Measurements from ENCODE around the gene SMIM38.

SMIM38 gene

GRCh38 chr11:69155302-69156234 lies at the start of gene SMIM38:
TSS of gene SMIM38 (plus strand) at chr11:69155935. CDS start at chr11:69157847, 1,912 bp downstream.
- no peaks in the 10 kb centered on the region for H3K27me3 ChIP-seq (replicated peaks)
- no peak within 1 kb of the TSS for H3K27ac ChIP-seq
- TF ChIP-seq, protein P1, sequence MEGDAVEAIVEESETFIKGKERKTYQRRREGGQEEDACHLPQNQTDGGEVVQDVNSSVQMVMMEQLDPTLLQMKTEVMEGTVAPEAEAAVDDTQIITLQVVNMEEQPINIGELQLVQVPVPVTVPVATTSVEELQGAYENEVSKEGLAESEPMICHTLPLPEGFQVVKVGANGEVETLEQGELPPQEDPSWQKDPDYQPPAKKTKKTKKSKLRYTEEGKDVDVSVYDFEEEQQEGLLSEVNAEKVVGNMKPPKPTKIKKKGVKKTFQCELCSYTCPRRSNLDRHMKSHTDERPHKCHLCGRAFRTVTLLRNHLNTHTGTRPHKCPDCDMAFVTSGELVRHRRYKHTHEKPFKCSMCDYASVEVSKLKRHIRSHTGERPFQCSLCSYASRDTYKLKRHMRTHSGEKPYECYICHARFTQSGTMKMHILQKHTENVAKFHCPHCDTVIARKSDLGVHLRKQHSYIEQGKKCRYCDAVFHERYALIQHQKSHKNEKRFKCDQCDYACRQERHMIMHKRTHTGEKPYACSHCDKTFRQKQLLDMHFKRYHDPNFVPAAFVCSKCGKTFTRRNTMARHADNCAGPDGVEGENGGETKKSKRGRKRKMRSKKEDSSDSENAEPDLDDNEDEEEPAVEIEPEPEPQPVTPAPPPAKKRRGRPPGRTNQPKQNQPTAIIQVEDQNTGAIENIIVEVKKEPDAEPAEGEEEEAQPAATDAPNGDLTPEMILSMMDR (IDR thresholded peaks at IDR 0.05; ENCODE audit: low read depth, low read length, missing control alignments) = no peak

GRCh38 chr11:69106031-69106811 lies 49.5 kb upstream of the SMIM38 start:
- Histone ChIP-seq H3K27me3 (replicated peaks) (no peaks in the 10 kb centered on the region), H3K36me3 (replicated peaks) (no peaks in the 10 kb centered on the region), H3K4me3 (ENCODE audit: low read depth, low read length) (no peak overlapping the region), H3K27ac (no peak overlapping the region)
- DNase-seq = no peak
- TF ChIP-seq, protein P1 (IDR thresholded peaks at IDR 0.05; ENCODE audit: low read depth, low read length, missing control alignments) = no peak
- in situ Hi-C loops (cut with HindIII; ENCODE audit: low pct_ligation_motif_present, low sequenced_read_pairs) = loop anchor here (25.0 kb wide), 1 partner anchor 556 kb away; no protein-coding TSS in a partner anchor

More at GRCh38 chr11:69155302-69156234, at the start of gene SMIM38:
- no peaks in the 10 kb centered on the region for H3K36me3 ChIP-seq (replicated peaks)
- in situ Hi-C loops (cut with HindIII; ENCODE audit: low pct_ligation_motif_present, low sequenced_read_pairs) = no loop called here
- H3K4me3 ChIP-seq (ENCODE audit: low read depth, low read length) = no peak within 1 kb of the TSS
- DNase-seq = no peak

DNA sequence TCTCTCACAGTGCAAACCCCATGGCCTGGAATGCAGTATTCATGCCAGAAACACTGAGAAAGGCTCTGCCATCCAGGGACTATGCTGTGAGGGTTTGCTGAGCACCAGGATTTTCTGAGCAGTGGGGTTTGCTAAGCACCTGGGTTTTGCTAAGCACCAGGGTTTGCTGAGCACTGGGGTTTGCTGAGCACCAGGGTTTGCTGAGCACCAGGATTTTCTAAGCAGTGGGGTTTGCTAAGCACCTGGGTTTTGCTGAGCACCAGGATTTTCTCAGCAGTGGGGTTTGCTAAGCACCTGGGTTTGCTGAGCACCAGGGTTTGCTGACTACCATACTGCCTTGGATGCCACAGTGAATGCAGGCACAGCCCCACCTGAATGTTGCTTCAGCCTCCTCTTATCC lies 48.3 kb upstream of the SMIM38 start:
- DNase-seq = no peak
- in situ Hi-C loops (cut with HindIII; ENCODE audit: low pct_ligation_motif_present, low sequenced_read_pairs) = loop anchor here (25.0 kb wide), 1 partner anchor 555 kb away; no protein-coding TSS in a partner anchor
- TF ChIP-seq, protein P1 (IDR thresholded peaks at IDR 0.05; ENCODE audit: low read depth, low read length, missing control alignments) = no peak
- Histone ChIP-seq H3K27me3 (replicated peaks) (no peaks in the 10 kb centered on the region), H3K36me3 (replicated peaks) (no peaks in the 10 kb centered on the region), H3K4me3 (ENCODE audit: low read depth, low read length) (no peak overlapping the region), H3K27ac (no peak overlapping the region)

GRCh38 chr11:69108030-69108429 lies 47.7 kb upstream of the SMIM38 start:
- H3K27me3 ChIP-seq (replicated peaks) = no peaks in the 10 kb centered on the region
- H3K4me3 ChIP-seq (ENCODE audit: low read depth, low read length) = no peak overlapping the region
- no peak overlapping the region for H3K27ac ChIP-seq
- in situ Hi-C loops (cut with HindIII; ENCODE audit: low pct_ligation_motif_present, low sequenced_read_pairs) = loop anchor here (25.0 kb wide), 1 partner anchor 554 kb away; no protein-coding TSS in a partner anchor
- no peaks in the 10 kb centered on the region for H3K36me3 ChIP-seq (replicated peaks)
- TF ChIP-seq, protein P1 (IDR thresholded peaks at IDR 0.05; ENCODE audit: low read depth, low read length, missing control alignments) = no peak
- DNase-seq = no peak

- TF ChIP-seq, protein P1 (IDR thresholded peaks at IDR 0.05; ENCODE audit: low read depth, low read length, missing control alignments) = no peak
- Histone ChIP-seq H3K4me3 (ENCODE audit: low read depth, low read length) (no peak overlapping the region), H3K27me3 (replicated peaks) (no peaks in the 10 kb centered on the region), H3K27ac (no peak overlapping the region), H3K36me3 (replicated peaks) (no peaks in the 10 kb centered on the region)
- in situ Hi-C loops (cut with HindIII; ENCODE audit: low pct_ligation_motif_present, low sequenced_read_pairs) = loop anchor here (25.0 kb wide), 1 partner anchor 554 kb away; no protein-coding TSS in a partner anchor
- DNase-seq = no peak
Measured at GRCh38 chr11:69108559-69108958, 47.2 kb upstream of the SMIM38 start.
